Astrocyte (in vitro differentiated cells and primary cell): ENCODE results near the gene PML. TPM values are rescaled to one million over a fixed set of nuclear protein-coding genes. Genes with fewer than 3 reads are reported as not detected.
"Not testable (repeated sequence)": the region's sequence is repeated elsewhere in the genome, so short reads cannot be mapped to it uniquely, and the experiment has no call there.

Source experiments
- DNase-seq: peaks from one replicate; pipeline ENCODE4 v3.0.0-alpha.2; 2010; ENCODE audit warnings: low read depth
- FAIRE-seq: peaks from 2 replicates; lab custom pipeline; 2011; peaks lifted over from hg19 to GRCh38; lab: Jason Lieb, UNC
- H2AFZ ChIP-seq: 2 replicates; pipeline ENCODE4 v1.6.0; 2012; ENCODE audit warnings: low read depth, low read length, inconsistent platforms
- H3K27ac ChIP-seq: 2 replicates; pipeline ENCODE4 v1.5.1; 2011; ENCODE audit warnings: low read depth, low read length, inconsistent platforms
- H3K27me3 ChIP-seq: 2 replicates; pipeline ENCODE4 v1.6.0; 2011; ENCODE audit warnings: low read length, inconsistent platforms; ENCODE audit not compliant: insufficient read depth
- H3K36me3 ChIP-seq: 2 replicates; pipeline ENCODE4 v1.5.1; 2011; ENCODE audit warnings: low read length, inconsistent platforms; ENCODE audit not compliant: insufficient read depth
- H3K4me1 ChIP-seq: 2 replicates; pipeline ENCODE4 v1.5.1; 2011; ENCODE audit warnings: low read length, inconsistent platforms; ENCODE audit not compliant: insufficient read depth
- H3K4me2 ChIP-seq: 2 replicates; pipeline ENCODE4 v1.6.0; 2012; ENCODE audit warnings: low read length, inconsistent platforms
- H3K4me3 ChIP-seq: 2 replicates; pipeline ENCODE4 v1.5.1; 2011; ENCODE audit warnings: low read depth, mild to moderate bottlenecking, low read length, inconsistent platforms; ENCODE audit not compliant: insufficient read depth
- H3K79me2 ChIP-seq: 2 replicates; pipeline ENCODE4 v1.6.0; 2012; ENCODE audit warnings: mild to moderate bottlenecking, low read length, inconsistent platforms; ENCODE audit not compliant: insufficient read depth
- H3K9ac ChIP-seq: 2 replicates; pipeline ENCODE4 v1.6.0; 2012; ENCODE audit warnings: mild to moderate bottlenecking, low read length, inconsistent platforms
- H3K9me3 ChIP-seq: 2 replicates; pipeline ENCODE4 v1.5.1; 2012; ENCODE audit warnings: low read depth, mild to moderate bottlenecking, low read length, inconsistent platforms; ENCODE audit not compliant: insufficient read depth
- H4K20me1 ChIP-seq: 2 replicates; pipeline ENCODE4 v1.6.0; 2012; ENCODE audit warnings: low read length, inconsistent platforms; ENCODE audit not compliant: insufficient read depth
- H3K27ac Mint-ChIP-seq: one replicate; pipeline ENCODE4 v1.8.0; 2021; ENCODE audit warnings: mild to moderate bottlenecking, mixed read lengths; ENCODE audit not compliant: unreplicated experiment
- H3K27me3 Mint-ChIP-seq: one replicate; pipeline ENCODE4 v1.8.0; 2021; ENCODE audit warnings: low read depth, mixed read lengths; ENCODE audit not compliant: unreplicated experiment
- H3K36me3 Mint-ChIP-seq: one replicate; pipeline ENCODE4 v1.8.0; 2021; ENCODE audit warnings: low read depth, mixed read lengths; ENCODE audit not compliant: unreplicated experiment
- H3K4me1 Mint-ChIP-seq: one replicate; pipeline ENCODE4 v1.8.0; 2021; ENCODE audit warnings: low read depth, mixed read lengths; ENCODE audit not compliant: unreplicated experiment
- H3K4me3 Mint-ChIP-seq: one replicate; pipeline ENCODE4 v1.8.0; 2021; ENCODE audit warnings: mild to moderate bottlenecking, moderate library complexity, mixed read lengths; ENCODE audit not compliant: unreplicated experiment
- H3K9me3 Mint-ChIP-seq: one replicate; pipeline ENCODE4 v1.8.0; 2021; ENCODE audit warnings: mild to moderate bottlenecking, mixed read lengths; ENCODE audit not compliant: unreplicated experiment
- CTCF ChIP-seq: IDR thresholded peaks from 2 replicates; pipeline ENCODE4 v1.5.1; 2011; ENCODE audit warnings: low read depth, mild to moderate bottlenecking, inconsistent platforms, low read length, moderate library complexity; ENCODE audit not compliant: insufficient read depth
- EZH2 ChIP-seq: IDR thresholded peaks from 2 replicates; pipeline ENCODE4 v1.6.1; 2012; ENCODE audit warnings: mild to moderate bottlenecking, low read length, inconsistent platforms; ENCODE audit not compliant: insufficient read depth
- total RNA-seq: library from RNA; stranded (reverse); gene quantifications from 2 replicates; pipeline ENCODE4 v1.2.1, GENCODE V29; 2021

PML gene
- total RNA-seq, 1 donor from 2014 or later, result 116 TPM

- Mint-ChIP-seq H3K4me1 (peaks cover 34% of the 10 kb centered on the region), H3K27me3 (peaks cover 4% of the 10 kb centered on the region), H3K36me3 (no peaks in the 10 kb centered on the region), H3K4me3 (no peak overlapping the region), H3K27ac (no peak overlapping the region), H3K9me3 (no peaks in the 10 kb centered on the region)
- Histone ChIP-seq H3K27ac (no peak overlapping the region), H3K27me3 (no peaks in the 10 kb centered on the region), H3K9ac (no peak overlapping the region), H2AFZ (no peak overlapping the region), H3K9me3 (no peaks in the 10 kb centered on the region), H3K4me3 (no peak overlapping the region), H4K20me1 (no peaks in the 10 kb centered on the region), H3K36me3 (no peaks in the 10 kb centered on the region), H3K4me2 (no peak overlapping the region), H3K4me1 (peaks cover 33% of the 10 kb centered on the region), H3K79me2 (no peaks in the 10 kb centered on the region)
- FAIRE-seq (no peak), DNase-seq (no peak)
- TF ChIP-seq EZH2 (no peak), CTCF (no peak)
These were observed 34.7 kb upstream of the PML start for GRCh38 chr15:73959801-73960200.

DNA sequence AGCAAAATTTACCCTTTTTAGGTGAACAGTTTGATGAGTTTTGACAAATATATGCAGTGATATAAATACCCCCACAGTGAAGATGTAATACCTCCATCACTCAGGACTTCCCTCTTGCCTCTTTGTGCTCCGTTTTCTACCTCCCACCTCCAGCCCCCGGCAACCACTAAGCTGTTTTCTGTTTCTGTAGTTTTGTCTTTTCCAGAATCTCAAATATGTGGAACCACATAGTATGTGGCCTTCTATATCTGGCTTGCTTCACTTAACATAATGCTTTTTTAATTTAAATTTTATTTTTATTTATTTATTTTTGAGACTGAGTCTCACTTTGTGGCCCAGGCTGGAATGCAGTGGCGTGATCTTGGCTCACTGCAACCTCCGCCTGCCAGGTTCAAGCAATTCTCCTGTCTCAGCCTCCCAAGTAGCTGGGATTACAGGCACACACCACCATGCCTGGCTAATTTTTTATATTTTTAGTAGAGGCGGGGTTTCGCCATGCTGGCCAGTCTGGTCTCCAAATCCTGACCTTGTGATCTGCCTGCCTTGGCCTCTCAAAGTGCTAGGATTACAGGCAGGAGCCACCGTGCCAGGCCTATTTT lies 33.9 kb upstream of the PML start:
- not testable (repeated sequence) for H3K9me3 Mint-ChIP-seq, H3K27ac ChIP-seq, H3K4me2 ChIP-seq, H3K9ac ChIP-seq, FAIRE-seq, H4K20me1 ChIP-seq, H3K4me3 ChIP-seq, H2AFZ ChIP-seq, H3K9me3 ChIP-seq, H3K36me3 ChIP-seq, DNase-seq, H3K27me3 ChIP-seq, H3K79me2 ChIP-seq, H3K36me3 Mint-ChIP-seq, H3K27me3 Mint-ChIP-seq
- H3K4me1 ChIP-seq, result peaks cover 37% of the 10 kb centered on the region
- Mint-ChIP-seq H3K4me1 (peaks cover 41% of the 10 kb centered on the region), H3K4me3 (peak overlapping the region; percentile 21), H3K27ac (peak overlapping the region; percentile 64)

DNA sequence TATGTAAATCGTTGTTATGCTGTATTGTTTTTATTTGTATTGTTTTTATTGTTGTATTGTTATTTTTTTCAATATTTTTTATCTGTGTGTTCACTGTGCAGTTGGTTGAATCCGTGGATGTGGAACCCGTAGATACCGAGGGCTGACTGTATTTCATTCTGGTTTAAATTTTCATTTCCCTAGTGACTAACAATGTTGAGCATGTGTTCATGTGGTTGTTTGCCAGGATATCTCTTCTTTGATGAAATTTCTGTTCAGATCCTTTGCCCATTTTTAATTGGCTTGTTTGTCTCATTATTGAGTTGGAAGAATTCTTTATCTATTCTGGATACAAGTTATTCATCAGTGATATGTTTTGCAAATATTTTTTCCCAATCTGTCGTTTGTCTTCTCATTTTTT lies 32.1 kb upstream of the PML start:
- no peaks in the 10 kb centered on the region for H3K36me3 ChIP-seq
- H3K4me3 ChIP-seq, result no peak overlapping the region
- no peak for DNase-seq
- H3K4me1 Mint-ChIP-seq, result peaks cover 33% of the 10 kb centered on the region
- H3K27ac Mint-ChIP-seq, result no peak overlapping the region
- H2AFZ ChIP-seq, result no peak overlapping the region
- no peak overlapping the region for H3K27ac ChIP-seq
- H3K9ac ChIP-seq, result no peak overlapping the region
- H3K36me3 Mint-ChIP-seq, result no peaks in the 10 kb centered on the region
- FAIRE-seq, result no peak
- H3K9me3 Mint-ChIP-seq, result no peaks in the 10 kb centered on the region
- H3K4me2 ChIP-seq, result no peak overlapping the region
- no peak overlapping the region for H3K4me3 Mint-ChIP-seq
- H4K20me1 ChIP-seq, result no peaks in the 10 kb centered on the region
- H3K27me3 Mint-ChIP-seq, result peaks cover 2% of the 10 kb centered on the region
- TF ChIP-seq EZH2 (no peak), CTCF (no peak)
- peaks cover 25% of the 10 kb centered on the region for H3K4me1 ChIP-seq
- H3K9me3 ChIP-seq, result no peaks in the 10 kb centered on the region
- no peaks in the 10 kb centered on the region for H3K27me3 ChIP-seq
- H3K79me2 ChIP-seq, result no peaks in the 10 kb centered on the region
